Measurements from ENCODE around the gene POPDC2.
"Not testable (repeated sequence)": the region's sequence is repeated elsewhere in the genome, so short reads cannot be mapped to it uniquely, and the experiment has no call there.

POPDC2 gene

GRCh38 chr3:119613201-119613600 is 47.2 kb downstream of the POPDC2 start:
- no peak for DNase-seq (ENCODE audit: low read depth)

- DNase-seq (ENCODE audit: low read depth), result no peak
Observed at GRCh38 chr3:119611664-119612063, 48.7 kb downstream of the POPDC2 start.

DNA sequence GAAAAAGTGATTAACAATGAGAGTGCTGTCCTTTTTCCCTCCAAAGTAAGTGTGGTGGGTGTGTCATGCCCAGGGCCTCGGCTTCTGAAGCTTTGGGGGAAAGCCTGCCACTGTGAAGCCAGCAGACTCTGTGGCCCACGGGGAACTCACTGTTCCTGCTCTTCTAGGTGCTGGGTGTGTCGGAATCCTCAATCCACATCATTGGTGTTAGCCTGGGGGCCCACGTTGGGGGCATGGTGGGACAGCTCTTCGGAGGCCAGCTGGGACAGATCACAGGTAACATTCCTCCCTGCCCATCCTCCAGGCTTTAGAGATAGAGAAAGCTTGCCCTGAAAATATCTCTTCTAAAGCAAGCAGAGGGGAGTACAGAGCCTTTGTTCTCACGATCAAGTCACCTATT is 51.1 kb downstream of the POPDC2 start:
- DNase-seq (ENCODE audit: low read depth), result no peak

- DNase-seq (ENCODE audit: low read depth), result no peak
Observed at GRCh38 chr3:119608405-119609000, 51.9 kb downstream of the POPDC2 start.

GRCh38 chr3:119604878-119605277 is 55.5 kb downstream of the POPDC2 start:
- no peak for DNase-seq (ENCODE audit: low read depth)

DNA sequence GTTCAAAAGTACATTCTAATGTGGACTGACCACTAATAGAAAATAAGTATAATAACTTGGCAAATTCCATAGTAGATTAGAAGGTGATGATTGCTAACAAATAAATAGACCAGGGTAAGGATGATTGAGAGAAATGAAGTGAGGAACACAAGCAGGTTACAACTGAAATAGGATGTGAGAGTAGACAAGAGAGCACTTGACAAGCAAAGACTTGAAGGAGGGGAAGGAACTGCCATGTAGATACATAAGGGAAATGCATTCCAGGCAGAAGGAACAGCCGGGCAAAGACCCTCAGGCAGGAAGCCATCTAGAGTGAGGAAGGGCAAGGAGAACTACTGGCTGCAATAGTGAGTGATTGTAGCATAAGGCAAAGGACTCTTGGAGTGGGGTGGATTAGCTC is 57.7 kb downstream of the POPDC2 start:
- DNase-seq (ENCODE audit: low read depth), result no peak

- DNase-seq (ENCODE audit: low read depth), result no peak
Observed at GRCh38 chr3:119601154-119601553, 59.2 kb downstream of the POPDC2 start.

- no peak for DNase-seq (ENCODE audit: low read depth)
Observed at GRCh38 chr3:119600732-119601131, 59.7 kb downstream of the POPDC2 start.

DNA sequence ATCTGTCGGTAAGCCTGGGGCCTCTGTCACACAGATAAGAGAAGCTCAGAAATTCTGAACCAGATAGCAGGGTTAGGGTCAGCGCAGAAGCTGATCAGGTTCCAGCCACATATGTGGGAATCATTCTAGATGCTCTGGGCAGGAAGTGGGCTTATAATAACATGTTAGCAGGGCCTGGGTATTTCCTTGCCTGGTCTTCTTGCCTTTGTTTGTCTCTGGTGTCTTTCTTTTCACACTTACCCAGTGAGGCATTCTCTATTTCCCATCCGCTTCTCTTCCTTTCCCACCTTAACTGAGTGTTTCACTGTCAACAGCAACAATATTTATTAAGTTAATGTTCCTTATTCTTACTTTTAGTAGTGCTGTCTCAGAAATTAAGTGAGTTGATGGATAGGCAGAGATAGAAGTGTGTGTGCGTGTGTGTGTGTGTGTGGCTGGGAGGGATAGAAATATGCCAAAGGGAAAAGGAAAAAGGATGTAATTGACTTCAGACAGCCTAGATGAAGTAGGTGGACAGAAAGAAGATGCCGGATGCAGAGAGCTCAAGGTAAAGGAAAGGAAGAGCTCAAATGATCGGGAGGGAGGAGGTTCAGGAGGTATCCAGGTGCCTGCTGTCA is 60.7 kb downstream of the POPDC2 start:
- DNase-seq (ENCODE audit: low read depth), result no peak

GRCh38 chr3:119598410-119599098 is 61.8 kb downstream of the POPDC2 start:
- no peak for DNase-seq (ENCODE audit: low read depth)

DNA sequence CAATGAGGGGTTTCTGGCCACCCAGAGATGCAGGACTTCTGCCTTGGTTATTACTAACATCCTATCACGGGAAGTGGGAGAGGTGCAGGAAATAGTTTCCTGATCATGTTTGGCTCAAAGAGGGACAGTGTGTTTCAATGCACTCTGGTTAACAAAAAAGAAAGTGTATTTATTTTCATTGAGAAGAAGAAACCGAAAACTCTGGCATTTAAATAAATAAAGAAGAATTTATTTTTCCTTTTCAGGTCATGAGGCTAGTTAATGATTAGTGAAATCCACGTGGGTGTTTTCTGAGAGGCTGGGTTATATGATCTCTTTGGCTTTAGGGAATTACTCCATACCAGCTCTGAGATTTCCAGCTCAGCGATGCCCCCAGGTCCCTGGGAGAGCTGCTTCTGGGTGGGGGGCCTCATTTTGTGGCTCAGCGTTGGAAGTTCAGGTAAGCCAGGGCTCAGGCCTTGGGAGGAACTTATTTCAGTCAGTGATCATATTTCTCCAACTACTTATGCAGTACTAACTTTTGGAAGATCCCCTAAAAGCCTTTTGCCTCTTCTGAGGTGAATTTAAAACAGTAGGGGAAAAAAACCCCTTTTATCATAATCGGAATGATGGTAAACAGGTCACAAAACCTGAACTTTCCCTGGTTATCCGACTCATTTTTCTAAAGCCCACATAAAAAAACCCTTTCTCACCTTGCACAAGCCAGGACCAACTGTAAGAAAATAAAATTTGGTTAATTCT is 62.7 kb downstream of the POPDC2 start, which contains the start of gene PLA1A:
PLA1A (plus strand) TSS at position 338 of the 741 bp plus-strand sequence; CDS start at position 367, 29 bp downstream.
- no peak for DNase-seq (ENCODE audit: low read depth)

GRCh38 chr3:119596398-119596797 is 64.0 kb downstream of the POPDC2 start:
- no peak for DNase-seq (ENCODE audit: low read depth)

GRCh38 chr3:119595639-119596334 is 64.6 kb downstream of the POPDC2 start:
- DNase-seq (ENCODE audit: low read depth), result no peak

DNA sequence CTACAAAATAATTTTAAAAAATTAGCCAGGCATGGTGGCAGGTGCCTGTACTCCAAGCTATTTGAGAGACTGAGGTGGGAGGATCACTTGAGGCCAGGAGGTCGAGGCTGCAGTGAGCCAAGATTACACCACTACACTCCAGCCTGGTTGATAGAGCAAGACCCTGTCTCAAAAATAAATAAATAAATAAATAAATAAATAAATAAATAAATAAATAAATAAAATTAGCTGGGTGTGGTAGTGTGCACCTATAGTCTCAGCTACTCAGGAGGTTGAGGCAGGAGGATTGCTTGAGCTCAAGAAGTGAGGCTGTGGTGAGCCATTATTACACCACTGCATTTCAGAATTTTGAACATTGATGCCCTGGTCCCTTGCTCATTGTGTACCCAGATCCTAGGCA is 65.5 kb downstream of the POPDC2 start:
- not testable (repeated sequence) for DNase-seq (ENCODE audit: low read depth)

DNA sequence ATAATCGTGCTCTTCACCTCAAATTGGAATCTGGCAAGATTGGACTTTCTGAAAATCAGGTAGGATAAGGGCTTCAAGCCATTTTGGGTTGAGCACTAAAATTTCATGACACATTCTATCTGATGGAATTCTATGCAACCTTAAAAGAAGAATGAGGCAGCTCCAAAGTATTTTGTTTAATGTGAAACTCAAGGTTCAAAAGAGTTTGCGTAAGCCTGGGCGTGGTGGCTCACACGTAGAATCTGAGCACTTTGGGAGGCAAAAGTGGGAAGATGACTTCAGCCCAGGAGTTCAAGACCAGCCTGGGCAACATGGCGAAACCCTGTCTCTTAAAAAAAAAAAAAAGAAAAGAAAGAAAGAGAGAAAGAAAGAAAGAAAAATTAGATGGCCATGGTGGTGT is 66.3 kb downstream of the POPDC2 start:
- DNase-seq (ENCODE audit: low read depth), result no peak

DNA sequence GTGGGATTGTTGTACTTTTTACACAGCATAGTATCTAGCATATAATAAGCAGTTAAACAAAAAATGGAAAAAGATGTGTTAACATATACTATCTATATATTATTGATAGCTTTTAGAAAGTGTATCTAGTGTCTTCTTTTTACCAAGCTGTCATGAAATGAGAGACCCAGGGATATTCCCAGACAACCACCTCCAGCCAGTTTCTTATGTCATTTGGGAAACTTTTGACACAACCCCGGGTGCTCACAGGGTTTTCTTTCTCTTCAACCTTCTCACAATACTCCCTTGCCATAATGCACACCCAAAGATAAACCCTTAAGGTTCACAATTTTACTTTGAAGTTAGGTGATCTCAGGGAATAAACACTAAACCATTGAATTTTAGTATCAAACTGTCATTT is 67.5 kb downstream of the POPDC2 start:
- no peak for DNase-seq (ENCODE audit: low read depth)

All from stimulated activated CD8-positive, alpha-beta memory T cell treated with anti-CD3 and anti-CD28 coated beads, Interleukin-15, amount 100 ng/mL, for 24 hours (primary cell).